HG02798 (cell line): ENCODE results near the gene ASTN1.

Experiments used
- ATAC-seq: cut with Tn5 transposase; IDR thresholded peaks from one replicate; pipeline ENCODE4 v1.9.1; 2021; ENCODE audit warnings: mild to moderate bottlenecking; ENCODE audit not compliant: unreplicated experiment, poor library complexity

The ASTN1 gene

DNA sequence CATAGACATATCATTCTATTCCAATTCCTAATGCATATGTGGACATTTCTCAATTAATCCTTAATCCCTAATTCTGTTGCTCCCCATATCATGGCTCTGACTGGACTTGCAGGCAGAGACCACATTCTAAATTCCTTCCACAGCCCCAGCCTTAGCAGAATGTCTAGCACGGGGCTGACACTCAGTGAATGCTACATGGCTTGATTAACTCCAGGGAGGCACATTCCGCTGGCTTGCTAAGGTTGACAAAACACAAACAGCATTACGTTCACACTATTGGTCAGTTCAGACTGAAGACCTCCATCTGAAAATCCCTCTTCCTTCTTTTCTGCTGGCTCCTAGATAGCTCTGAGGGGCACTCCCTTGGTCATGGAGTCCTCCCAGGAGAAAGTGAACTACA is 119.4 kb downstream of the ASTN1 start:
- no peak for ATAC-seq

DNA sequence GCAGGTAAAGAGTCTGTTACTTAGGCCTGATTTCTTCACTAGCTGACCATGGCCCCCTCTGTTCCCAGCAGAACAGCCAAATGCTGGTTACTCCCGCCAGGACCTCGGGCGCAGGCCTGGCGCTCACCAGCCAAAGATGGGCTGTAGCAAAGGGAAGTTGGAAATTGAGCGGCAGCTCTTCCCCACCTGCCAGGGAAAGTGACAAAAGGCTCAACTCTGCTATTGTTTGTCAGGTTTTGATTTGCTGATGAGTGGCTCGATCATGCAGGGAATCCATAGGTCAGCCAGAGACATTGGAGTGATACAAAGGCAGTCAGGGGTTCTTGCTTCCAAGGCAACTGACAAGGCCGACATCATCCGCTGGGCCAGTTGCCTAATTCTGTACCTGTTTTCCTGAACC is 120.1 kb downstream of the ASTN1 start:
- ATAC-seq = no peak

DNA sequence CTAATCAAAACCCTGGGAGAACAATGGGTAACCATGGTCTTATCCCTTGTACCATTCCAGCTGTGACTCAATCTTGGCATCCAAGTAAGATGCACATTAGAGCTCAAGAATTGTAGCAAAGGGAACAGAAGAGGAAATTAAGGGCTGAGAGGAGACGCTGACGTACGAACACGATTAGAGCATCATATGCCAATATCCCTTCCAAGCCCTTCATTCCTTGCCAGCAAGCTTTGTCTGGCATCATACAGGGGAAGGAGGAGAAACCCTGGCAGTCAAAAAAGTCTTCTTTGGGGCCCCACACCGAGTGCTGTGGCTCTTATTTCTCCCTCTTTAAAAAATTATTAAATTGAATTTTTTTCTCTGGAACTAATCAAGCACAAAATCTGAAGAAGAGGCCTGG is 120.9 kb downstream of the ASTN1 start:
- no peak for ATAC-seq

DNA sequence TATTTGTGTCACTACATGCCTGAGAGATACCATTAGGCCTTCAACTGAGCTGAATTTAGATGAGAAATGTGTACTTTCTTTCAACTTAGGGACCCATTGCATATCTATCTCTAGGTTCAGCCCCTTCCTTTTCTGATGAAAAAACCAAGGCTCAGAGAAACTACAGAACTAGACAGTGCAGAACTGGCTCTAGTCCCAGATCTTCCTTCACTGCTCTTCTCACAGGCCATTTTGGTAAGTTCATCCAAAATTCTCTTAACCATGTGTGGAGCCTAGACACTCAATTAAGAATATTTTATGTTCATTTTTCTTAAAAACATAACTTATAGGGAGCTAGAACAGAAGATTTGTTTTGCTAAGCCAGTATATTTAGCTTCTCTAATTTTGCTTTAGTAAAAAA is 128.9 kb downstream of the ASTN1 start:
- ATAC-seq = no peak

DNA sequence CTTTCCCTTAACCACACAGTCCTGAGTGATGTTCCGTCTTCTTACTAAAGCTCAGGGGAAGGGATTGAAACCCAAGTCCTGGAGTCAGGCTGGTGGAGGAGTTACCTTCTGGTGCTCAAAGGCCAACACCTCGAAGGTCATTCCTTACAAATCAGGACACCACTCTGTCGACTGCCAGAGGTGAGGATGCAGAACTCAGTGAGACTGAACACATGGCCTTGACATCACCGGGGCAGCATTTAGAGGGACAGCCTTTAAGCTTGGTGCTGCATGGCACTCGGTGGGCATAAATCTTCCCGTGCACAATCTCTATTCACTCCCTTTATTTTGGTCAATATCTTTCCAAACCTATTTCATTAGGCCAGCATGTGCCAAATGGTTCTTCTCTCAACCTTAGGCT is 130.9 kb downstream of the ASTN1 start:
- ATAC-seq = no peak

DNA sequence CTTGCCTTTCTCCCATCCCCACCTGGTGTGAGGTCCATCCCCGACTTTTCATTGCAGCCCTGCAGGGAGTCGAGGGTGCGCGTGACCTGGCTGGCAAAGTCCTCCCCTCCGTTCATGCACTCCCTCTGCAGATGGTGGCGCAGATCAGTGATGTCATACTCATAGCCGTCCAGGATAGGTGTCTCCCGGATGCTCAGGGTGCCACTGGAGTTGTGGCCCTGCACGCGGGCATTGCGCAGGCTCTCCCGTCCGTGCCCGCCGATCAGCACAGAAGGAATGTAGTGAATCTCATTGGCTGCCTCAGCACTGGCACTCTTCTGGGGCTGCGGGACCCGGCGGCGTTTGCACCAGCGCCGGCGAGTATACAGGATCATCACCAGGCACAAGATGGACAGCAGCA is 132.1 kb downstream of the ASTN1 start:
- no peak for ATAC-seq

DNA sequence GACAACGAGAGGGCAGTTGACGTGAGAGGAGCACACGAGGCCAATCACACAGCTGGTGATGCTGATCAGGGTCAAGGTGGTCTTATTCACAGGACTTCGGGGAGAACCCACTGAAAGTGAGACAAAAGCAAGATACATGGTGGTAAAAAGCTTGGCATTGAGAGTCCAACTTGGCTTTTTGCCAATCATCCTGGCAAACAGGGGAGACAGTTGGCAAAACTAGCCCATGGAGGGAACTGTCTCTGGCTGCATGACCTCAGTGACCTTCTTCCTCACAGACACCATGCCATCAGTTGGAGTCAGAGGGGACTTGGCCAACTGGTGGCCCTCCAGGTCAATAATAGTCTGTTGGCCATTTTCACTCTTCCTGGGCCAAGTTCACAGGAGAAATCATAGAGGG is 139.9 kb downstream of the ASTN1 start:
- ATAC-seq = no peak

DNA sequence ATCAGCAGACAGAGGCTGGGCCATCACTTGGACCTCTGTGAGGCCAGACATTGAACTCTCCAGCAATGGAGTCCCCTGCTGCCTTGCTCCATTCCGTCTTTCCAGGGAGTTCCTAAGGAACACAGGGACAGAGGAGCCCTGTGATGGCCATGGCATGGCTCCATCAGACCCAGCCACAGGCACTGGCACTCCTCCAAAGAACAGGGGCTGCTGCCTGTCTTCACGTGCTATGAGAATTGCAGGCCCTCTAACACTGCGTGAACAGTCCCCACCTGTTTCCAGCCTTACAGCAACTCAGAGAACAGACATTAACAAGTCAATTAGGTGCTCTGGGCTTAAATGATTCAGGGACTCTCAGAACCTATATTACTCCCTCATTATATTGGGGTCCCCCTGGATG is 140.8 kb downstream of the ASTN1 start:
- no peak for ATAC-seq

DNA sequence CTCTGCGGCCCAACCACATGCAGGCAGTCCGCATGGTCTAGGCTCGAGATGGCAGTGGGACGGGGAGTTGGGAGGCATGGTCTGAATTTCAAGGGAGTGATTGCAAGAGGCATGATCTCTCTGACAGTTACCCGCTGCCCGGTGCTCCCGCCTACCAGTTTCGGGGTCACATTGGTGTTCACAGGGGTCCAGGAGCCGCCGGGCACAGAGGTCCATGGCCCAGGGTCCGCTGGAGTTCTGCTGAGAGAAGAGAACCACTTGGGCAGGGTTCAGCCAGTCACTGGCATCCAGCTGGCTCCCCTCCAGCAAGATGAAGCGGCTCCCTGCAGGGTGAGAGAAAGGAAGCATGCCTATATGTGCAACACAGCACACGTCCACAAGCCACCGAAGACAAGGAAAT is 141.3 kb downstream of the ASTN1 start:
- ATAC-seq = no peak

DNA sequence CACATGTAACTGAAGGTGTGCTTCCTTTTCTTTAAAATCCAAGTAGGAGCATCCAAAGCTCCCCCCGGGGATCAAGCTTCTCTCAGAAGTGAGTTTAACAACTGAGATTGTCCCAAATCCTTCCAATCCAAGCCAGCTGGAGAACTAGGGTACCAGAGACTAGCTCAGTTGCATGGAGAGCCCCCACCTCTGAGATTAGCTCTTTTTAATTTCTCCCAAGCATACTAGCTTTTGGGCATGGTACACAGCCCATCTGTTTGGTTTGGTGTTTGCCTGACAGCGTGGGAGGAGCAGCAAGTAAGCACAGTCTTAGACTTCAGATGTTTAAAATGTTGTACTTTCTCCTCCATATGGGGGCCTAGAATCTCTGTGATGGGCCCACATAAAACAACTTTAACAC is 142.8 kb downstream of the ASTN1 start:
- no peak for ATAC-seq

DNA sequence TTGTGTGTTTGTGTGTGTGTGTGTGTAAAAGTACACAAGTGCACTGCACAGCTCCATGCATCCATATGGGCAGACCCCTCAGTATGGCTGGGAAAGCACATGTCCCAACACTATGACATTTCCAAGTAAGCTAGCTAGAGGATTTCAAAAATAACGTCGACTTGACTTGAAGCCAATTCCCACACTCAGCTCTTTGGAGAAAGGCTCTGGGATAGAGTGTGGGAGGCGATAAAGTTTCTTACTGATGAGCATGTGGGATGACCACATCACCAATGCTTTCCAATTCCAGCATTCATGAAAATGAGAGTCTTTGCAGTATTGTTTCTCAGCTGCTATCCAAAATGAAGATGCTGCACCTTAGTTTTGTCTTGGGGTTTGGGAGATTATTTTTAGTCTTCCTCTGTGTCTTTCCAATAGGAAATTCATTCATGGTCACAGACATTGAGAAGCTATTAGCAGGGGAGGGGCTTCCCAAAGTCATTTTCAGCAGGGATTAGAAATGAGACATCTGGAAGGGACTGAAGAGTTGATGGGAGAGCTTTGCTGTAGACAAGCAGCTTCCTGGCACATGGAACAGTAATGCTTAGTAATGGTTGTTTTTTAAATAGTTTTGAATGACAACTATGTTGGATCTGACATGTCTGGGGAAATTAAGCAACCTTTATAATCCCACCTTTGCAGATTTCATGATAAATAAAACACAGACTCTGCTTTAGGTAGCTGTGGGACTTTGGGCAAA is 143.5 kb downstream of the ASTN1 start:
- no peak for ATAC-seq

DNA sequence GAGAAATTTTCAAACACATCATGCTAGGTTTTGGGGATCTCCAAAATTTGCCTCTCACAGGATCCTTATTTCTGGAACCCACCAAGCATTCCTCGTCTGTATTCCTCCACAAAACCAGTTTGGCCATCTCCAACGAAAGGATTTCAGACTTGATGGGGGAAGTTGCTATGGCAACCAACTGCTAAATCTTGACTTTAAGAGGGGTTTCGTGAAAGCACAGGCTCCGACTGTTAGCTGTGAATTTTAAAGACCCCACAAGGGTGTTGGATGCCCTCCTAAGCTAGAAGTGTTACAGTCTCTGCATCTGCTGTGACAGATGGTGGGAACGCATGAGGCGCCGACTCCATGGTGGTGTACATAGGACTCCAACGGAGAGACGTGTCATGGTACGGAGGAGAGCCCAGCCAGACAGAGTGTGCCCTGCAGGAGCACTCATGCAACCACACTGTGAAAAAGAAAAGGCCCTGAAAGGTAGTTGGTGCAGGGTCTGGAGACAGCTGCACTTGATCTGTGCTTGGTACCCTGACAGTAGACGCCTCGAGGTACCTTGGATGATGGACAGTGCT is 147.1 kb downstream of the ASTN1 start:
- no peak for ATAC-seq

DNA sequence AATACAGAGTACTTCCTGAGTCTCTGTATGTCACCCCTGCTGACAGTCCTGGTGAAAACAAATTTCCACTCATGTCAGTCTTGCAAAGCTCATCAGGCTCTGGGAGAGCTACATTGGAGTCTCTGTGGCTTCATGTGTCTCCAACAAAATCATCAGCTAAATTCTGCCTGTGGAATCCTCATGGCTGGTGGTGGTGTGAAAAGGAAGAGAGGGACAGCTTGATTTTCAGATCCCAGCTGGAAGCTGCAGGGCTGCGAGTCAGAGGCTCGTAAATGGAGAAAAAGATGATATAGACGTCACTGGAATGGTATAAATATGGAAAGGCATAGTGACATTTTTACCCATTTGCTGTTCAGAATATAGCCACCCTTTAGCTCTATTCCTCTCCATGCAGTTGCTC is 150.2 kb downstream of the ASTN1 start:
- no peak for ATAC-seq

DNA sequence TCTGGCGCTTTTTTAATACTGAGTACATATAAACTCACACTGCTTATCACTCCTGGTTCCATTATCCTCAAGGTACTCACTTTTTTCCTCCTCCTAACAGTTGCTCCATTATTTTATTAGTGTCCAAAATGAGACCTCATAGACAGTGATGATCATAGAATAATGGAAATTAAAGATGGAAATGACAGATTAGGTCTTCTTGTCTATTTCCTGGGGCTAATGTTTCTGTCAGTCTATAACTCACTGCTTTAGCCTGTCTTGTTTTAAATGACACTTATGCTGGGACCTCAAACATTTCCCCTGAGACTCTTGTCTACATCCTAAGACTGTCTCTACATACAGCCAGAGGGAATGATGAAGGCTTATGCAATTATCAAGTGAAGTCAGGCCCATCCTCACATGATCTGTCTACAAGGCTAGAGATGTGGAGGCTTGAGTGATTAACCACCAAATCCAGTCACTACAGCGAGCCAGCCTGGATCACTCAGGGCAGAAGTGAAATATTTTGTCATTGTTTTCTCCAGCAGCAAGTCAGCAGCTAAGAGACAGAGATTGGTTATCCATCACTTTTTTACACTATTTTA is 152.1 kb downstream of the ASTN1 start:
- no peak for ATAC-seq

DNA sequence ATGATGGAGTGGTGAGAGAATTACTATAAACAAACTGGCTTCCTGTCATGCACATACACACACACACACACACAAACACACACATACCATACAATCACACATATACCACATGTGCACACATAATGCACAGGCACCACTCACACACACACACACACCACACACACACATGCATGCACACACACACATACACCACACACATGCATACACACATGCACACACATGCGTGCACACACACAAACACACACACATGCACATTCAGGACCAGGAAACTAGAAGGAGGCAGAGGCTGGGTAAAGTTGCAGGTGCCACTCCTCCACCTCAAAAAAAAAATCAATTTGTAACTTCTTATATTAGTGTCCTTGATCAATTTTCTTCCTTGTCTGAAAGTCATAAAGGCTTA is 153.0 kb downstream of the ASTN1 start:
- ATAC-seq = no peak

DNA sequence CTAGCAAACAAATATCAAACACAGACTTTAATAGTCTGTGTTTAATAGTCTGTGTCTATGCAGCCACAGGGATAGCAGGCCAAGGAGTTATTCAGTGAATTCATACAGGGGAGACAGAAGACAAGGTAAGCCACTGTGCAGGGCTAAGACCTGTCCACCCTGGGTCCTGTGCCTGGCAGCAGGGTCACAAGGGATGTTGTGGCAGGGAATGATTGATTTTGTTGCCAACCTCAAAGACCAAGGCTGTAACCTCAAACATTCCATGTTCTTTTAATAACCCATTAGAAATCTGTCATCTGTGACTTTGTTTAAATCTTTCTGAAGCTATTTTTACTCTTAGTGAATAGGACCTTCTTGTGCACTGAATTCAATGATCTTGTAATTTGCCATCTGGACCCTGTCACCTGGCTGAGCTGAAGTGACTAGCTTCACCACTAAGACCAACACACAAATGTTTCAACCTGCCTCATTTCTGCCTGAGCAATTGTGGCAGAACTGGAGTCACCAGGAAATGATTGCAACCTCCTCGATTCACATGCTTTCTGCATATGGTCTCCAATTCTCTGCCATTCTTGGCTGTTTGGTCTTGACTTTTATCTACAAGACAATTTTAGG is 154.2 kb downstream of the ASTN1 start:
- ATAC-seq = no peak

DNA sequence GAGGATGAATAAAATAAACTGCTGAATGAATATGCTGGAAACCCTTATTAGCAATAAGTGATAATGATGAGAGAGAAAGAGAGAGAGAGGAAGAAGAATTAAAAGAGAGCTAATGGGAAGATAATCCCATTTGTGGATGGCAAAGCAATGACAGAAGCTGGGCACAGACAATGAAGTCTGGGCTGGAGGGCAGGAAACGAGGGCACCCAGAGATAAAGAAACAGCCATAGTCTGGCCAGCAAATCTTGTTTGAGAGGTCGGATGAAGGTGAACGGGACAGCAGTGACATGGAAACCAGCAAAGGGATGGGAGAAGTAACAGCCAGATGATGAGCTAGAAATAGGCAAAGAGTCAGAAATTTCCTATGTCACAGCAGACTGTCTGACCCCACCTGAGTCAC is 155.9 kb downstream of the ASTN1 start:
- no peak for ATAC-seq

DNA sequence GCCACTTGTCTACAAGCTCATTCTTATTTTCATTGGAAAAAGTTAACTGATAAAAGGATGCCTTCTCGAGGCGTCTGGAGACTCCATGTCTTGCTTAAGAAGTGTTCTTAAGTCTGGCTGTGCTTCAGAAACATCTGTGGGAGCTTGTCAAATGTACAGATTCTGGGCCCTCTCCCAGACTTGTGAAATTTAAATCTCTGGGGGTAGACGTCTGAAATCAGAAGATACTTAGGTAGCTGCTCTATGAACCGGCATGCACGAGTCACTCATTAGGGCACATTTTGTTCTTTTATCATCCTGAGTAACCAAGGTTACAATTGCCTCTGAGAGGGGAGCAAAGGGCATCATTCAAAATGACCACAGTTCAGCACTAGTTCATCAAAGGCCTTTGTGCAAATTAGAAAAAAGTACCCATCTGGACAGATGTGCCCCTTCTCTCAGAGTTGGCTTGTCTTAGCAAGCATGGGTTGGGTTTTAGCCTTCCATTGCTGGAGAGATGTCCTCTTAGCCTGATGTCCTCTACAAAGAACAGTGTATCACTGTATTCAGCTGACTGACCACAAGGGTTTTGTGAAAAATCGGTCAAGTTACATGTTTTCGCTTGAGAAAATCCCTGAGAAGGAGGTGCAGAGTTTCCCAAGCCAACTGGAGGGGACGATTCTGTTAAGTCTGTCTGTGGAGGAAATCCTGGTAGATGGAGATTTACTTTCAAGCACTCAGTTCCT is 156.9 kb downstream of the ASTN1 start:
- ATAC-seq = no peak

DNA sequence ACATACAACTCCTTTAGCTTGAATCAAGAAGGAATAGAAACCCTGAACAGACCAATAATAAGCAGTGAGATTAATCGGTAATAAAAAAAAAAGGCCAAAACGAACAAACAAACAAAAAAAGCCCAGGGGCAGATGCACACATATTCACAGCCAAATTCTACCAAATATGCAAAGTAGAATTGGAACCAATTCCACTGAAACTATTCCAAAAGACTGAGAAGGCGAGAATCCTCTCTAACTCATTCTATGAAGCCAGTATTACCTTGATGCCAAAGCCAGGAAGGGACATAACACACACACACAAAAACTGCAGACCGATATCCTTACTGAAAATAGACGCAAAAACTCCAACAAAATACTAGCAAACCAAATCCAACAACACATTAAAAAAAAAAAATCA is 161.6 kb downstream of the ASTN1 start:
- no peak for ATAC-seq

DNA sequence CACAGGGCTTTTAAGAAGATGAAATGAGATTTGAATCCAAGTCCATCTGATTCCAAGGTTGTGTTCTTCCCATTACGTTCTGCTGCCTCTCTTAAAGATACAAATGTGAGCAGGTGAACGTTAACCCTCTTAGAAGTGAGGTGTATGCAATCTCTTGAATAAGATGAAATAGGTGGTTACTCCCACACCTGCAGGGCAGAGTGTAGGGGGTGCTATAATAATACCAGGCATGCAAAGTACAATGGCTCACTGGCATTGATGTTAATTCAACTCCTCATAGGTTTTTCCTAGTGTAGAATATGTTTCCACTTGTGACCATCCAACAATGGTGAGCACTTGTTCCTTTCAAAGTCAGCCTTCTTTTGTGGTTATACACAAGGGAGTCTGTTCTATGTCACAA is 163.0 kb downstream of the ASTN1 start:
- ATAC-seq = no peak

DNA sequence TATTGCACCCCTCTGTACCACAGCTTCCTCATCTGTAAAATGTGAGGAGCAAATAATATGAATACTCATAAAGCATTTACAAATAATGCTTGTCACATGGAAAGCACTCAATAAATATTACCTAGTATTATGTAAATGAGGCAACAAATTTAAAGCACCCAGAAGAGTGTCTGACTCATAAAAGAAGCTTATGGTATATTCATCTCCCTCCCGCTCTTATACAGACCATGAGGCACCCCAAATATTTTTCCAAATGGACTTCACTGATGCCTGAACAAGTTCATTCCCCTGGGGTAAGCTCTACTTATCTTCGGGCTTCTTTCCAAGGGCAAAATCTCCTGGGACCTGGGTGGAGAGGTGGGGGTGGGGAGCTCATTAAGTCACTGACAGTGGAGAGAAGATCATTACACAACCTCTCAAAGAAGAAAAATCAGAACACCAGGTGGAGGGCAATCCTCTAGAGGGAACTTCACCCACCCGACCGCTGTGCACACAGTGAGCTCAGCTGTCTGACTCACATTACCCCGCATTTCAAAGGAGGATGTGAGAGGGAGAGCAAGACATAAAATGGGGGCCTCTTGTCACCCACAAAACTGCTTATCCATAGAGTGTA is 166.2 kb downstream of the ASTN1 start:
- ATAC-seq = no peak
